BJ (cell line): ENCODE measurements around the gene S100A3. TPM values are rescaled to one million over a fixed set of nuclear protein-coding genes. Genes with fewer than 3 reads are reported as not detected.

Experiments
- CTCF ChIA-PET: fragments of 350-600 bp; formaldehyde crosslinking; extraction: SDS; loops from one replicate; lab custom pipeline; 2021; ENCODE audit warnings: antibody characterized with exemption, inconsistent platforms; lab: Yijun Ruan, JAX
- POLR2A ChIA-PET: fragments of 300-600 bp; sonication (Branson Sonifier 250); formaldehyde crosslinking; extraction: SDS; loops from one replicate; lab custom pipeline; 2021; ENCODE audit warnings: antibody characterized with exemption; lab: Charles Lee
- DNase-seq: peaks from one replicate; pipeline ENCODE4 v3.0.0-alpha.2; 2011; ENCODE audit warnings: low read depth
- H3K27me3 ChIP-seq: 2 replicates; pipeline ENCODE4 v1.6.0; 2011; ENCODE audit warnings: low read length; ENCODE audit not compliant: control insufficient read depth, insufficient read depth
- H3K36me3 ChIP-seq: 2 replicates; pipeline ENCODE4 v1.5.1; 2011; ENCODE audit warnings: low read length; ENCODE audit not compliant: control insufficient read depth, insufficient read depth
- H3K4me3 ChIP-seq: 2 replicates; pipeline ENCODE4 v1.5.1; 2011; ENCODE audit warnings: low read depth, mild to moderate bottlenecking, control low read depth, low read length
- polyA plus RNA-seq: library from polyadenylated mRNA; depleted of rRNA; stranded (reverse); fragments of >200 nt; gene quantifications from 2 replicates; pipeline ENCODE4 v1.2.3, GENCODE V29; 2011
- TF ChIP-seq, protein P1 (sequence below): IDR thresholded peaks from 2 replicates; pipeline ENCODE4 v1.5.1; 2011; ENCODE audit warnings: low read depth, mild to moderate bottlenecking, control low read depth, inconsistent platforms, low read length, moderate library complexity; ENCODE audit not compliant: insufficient read depth

S100A3 gene
- polyA plus RNA-seq, 1 experiment = 9.5 TPM

GRCh38 chr1:153534226-153534924, 14.7 kb downstream of the S100A3 start:
- Histone ChIP-seq H3K4me3 (peak overlapping the region; percentile 63), H3K36me3 (peaks cover 2% of the 10 kb centered on the region; the same call in 1 of the 2 replicates), H3K27me3 (no peaks in the 10 kb centered on the region)
- TF ChIP-seq, protein P1, sequence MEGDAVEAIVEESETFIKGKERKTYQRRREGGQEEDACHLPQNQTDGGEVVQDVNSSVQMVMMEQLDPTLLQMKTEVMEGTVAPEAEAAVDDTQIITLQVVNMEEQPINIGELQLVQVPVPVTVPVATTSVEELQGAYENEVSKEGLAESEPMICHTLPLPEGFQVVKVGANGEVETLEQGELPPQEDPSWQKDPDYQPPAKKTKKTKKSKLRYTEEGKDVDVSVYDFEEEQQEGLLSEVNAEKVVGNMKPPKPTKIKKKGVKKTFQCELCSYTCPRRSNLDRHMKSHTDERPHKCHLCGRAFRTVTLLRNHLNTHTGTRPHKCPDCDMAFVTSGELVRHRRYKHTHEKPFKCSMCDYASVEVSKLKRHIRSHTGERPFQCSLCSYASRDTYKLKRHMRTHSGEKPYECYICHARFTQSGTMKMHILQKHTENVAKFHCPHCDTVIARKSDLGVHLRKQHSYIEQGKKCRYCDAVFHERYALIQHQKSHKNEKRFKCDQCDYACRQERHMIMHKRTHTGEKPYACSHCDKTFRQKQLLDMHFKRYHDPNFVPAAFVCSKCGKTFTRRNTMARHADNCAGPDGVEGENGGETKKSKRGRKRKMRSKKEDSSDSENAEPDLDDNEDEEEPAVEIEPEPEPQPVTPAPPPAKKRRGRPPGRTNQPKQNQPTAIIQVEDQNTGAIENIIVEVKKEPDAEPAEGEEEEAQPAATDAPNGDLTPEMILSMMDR = no peak
- POLR2A ChIA-PET = interaction anchor here (1.8 to 4.2 kb wide), 3 partner anchors 10 to 100 kb away, joined by 8 to 36 read pairs (median 16); partner anchors contain the start of genes CHTOP and S100A4
- CTCF ChIA-PET = interaction anchor here (0.7 to 8.1 kb wide), 15 partner anchors 9 to 214 kb away, joined by 3 to 164 read pairs (median 6); partner anchors contain the start of genes S100A13, S100A2 and S100A3
- DNase-seq = no peak

GRCh38 chr1:153533689-153534201, 15.3 kb downstream of the S100A3 start:
- TF ChIP-seq, protein P1 = no peak
- POLR2A ChIA-PET = interaction anchor here (0.9 to 4.2 kb wide), 7 partner anchors 11 to 100 kb away, joined by 3 to 36 read pairs (median 3); partner anchors contain the start of genes CHTOP, S100A13 and S100A4
- no peaks in the 10 kb centered on the region for H3K27me3 ChIP-seq
- peaks cover 2% of the 10 kb centered on the region; the same call in 1 of the 2 replicates for H3K36me3 ChIP-seq
- CTCF ChIA-PET = interaction anchor here (0.7 to 8.1 kb wide), 25 partner anchors 9 to 222 kb away, joined by 3 to 164 read pairs (median 7); partner anchors contain the start of genes S100A1, S100A13, S100A14 and S100A16
- H3K4me3 ChIP-seq = peak overlapping the region; percentile 63
- peak; percentile 63 for DNase-seq

- POLR2A ChIA-PET = interaction anchor here (0.9 to 4.2 kb wide), 7 partner anchors 12 to 101 kb away, joined by 3 to 36 read pairs (median 3); partner anchors contain the start of genes CHTOP, S100A13 and S100A4
- peak; percentile 36 for DNase-seq
- TF ChIP-seq, protein P1 = peak; percentile 97
Observed at GRCh38 chr1:153532769-153533599, 16.1 kb downstream of the S100A3 start.

DNA sequence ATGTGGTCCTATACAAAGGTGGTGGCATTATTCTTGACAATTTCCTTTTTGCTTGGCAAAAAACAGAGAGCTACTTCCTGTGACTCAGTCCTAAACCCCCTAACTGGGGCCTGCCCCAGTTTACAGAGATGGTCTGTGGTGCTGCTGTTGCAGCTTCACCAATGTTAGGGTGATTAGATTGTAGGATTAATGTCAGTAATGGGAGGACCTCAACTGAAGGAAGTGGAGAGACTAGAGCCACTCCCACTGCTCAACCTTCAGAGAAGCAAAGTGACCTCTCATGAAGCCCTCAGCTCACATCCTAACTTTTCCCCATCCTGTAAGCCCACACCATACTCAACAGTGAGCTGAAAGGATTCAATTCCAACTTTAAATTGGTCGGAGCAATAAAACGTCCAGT, 16.9 kb downstream of the S100A3 start:
- DNase-seq = no peak
- TF ChIP-seq, protein P1 = no peak

More at GRCh38 chr1:153532769-153533599, 16.1 kb downstream of the S100A3 start:
- Histone ChIP-seq H3K27me3 (no peaks in the 10 kb centered on the region), H3K4me3 (peak overlapping the region; percentile 63), H3K36me3 (peaks cover 2% of the 10 kb centered on the region; the same call in 1 of the 2 replicates)
- CTCF ChIA-PET = interaction anchor here (0.7 to 8.1 kb wide), 28 partner anchors 8 to 223 kb away, joined by 3 to 164 read pairs (median 6); partner anchors contain the start of genes S100A1, S100A13, S100A14 and S100A16

More for the DNA sequence above, 16.9 kb downstream of the S100A3 start:
- H3K36me3 ChIP-seq = peaks cover 2% of the 10 kb centered on the region; the same call in 1 of the 2 replicates
- H3K4me3 ChIP-seq = no peak overlapping the region
- no peaks in the 10 kb centered on the region for H3K27me3 ChIP-seq
- ChIA-PET CTCF (interaction anchor here (0.5 to 8.1 kb wide), 18 partner anchors 7 to 1438 kb away, joined by 3 to 164 read pairs (median 14); partner anchors contain the start of genes S100A1, S100A13, S100A16 and S100A2), POLR2A (interaction anchor here (0.7 to 4.2 kb wide), 2 partner anchors 12 to 36 kb away, joined by 9 to 36 read pairs; partner anchors contain the start of gene S100A4)
